Measurements from ENCODE around the gene NOXO1. TPM values are rescaled to one million over a fixed set of nuclear protein-coding genes. Genes with fewer than 3 reads are reported as not detected.

Gene NOXO1
- total and polyA plus RNA-seq, 9 of the 15 experiments (the other 6 are each of a cell fraction or from before 2014, with no cell fraction given), result not detected

- peak; percentile 99 to 100 (median 100) for TF ChIP-seq YY1 (IDR thresholded peaks at IDR 0.05; ENCODE audit: borderline replicate concordance in 1 of 3, control insufficient read depth in 1 of 3, extremely low read depth in 1 of 3, insufficient read depth in 3 of 3, insufficient read length in 1 of 3, insufficient replicate concordance in 2 of 3, low read depth in 1 of 3, low read length in 2 of 3)
- no peak for TF ChIP-seq ZNF764 (CRISPR knock-in tag; IDR thresholded peaks at IDR 0.05; ENCODE audit: low read depth)
- no peak for TF ChIP-seq MCM3 (IDR thresholded peaks at IDR 0.05)
- 0 out of 2 replicates have a peak, but pooled peaks have one; percentile 61 for TF ChIP-seq RBM14 (IDR thresholded peaks at IDR 0.05; ENCODE audit: borderline replicate concordance, insufficient read depth, low read depth, low read length)
- TF ChIP-seq, protein P1, sequence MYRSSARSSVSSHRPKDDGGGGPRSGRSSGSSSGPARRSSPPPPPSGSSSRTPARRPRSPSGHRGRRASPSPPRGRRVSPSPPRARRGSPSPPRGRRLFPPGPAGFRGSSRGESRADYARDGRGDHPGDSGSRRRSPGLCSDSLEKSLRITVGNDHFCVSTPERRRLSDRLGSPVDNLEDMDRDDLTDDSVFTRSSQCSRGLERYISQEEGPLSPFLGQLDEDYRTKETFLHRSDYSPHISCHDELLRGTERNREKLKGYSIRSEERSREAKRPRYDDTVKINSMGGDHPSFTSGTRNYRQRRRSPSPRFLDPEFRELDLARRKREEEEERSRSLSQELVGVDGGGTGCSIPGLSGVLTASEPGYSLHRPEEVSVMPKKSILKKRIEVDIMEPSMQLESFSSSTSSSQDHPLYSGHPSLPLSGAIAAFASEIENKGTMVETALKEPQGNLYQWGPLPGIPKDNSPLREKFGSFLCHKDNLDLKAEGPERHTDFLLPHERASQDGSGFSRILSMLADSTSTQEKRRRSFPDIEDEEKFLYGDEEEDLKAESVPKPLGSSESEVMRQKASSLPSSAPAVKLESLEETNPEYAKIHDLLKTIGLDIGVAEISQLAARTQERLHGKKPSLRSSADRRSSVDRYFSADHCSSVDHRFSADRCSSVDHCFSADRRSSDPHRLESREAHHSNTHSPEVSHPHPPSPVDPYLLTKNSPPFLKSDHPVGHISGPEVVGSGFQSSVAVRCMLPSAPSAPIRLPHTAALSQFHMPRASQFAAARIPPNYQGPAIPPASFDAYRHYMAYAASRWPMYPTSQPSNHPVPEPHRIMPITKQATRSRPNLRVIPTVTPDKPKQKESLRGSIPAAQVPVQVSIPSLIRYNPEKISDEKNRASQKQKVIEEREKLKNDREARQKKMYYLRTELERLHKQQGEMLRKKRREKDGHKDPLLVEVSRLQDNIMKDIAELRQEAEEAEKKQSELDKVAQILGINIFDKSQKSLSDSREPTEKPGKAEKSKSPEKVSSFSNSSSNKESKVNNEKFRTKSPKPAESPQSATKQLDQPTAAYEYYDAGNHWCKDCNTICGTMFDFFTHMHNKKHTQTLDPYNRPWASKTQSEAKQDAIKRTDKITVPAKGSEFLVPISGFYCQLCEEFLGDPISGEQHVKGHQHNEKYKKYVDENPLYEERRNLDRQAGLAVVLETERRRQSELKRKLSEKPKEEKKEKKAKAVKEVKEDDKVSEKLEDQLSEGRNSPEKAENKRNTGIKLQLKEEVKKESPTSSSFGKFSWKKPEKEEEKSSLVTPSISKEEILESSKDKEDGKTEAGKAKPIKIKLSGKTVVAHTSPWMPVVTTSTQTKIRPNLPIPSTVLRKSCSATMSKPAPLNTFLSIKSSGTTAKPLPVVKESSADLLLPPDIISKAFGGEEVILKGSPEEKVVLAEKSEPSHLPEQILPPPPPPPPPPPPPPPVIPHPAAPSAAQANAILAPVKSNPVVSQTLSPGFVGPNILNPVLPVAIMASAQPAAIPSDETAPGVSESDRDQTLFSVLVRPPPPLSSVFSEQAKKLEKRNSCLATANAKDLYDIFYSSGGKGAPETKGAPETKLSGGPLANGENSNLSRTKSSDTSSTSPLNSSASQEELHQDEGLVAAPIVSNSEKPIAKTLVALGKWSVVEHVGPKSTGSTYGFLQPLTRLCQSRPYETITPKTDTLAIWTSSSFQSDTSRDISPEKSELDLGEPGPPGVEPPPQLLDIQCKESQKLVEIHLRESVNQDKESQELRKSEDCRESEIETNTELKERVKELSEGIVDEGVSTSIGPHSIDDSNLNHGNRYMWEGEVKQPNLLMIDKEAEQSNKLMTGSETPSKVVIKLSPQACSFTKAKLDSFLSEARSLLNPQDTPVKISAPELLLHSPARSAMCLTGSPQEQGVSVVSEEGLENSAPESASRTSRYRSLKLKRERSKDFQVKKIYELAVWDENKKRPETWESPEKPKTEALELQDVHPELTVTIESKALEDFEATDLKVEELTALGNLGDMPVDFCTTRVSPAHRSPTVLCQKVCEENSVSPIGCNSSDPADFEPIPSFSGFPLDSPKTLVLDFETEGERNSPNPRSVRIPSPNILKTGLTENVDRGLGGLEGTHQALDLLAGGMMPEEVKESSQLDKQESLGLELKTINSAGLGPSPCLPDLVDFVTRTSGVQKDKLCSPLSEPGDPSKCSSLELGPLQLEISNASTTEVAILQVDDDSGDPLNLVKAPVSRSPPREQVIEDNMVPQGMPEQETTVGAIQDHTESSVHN (IDR thresholded peaks at IDR 0.05; ENCODE audit: borderline replicate concordance in 1 of 2, low read depth in 1 of 2), result no peak
- TF ChIP-seq DIDO1 (tag; IDR thresholded peaks at IDR 0.05; ENCODE audit: low read depth), result peak; percentile 98
- TF ChIP-seq CREBBP (IDR thresholded peaks at IDR 0.05; ENCODE audit: low read depth, low read length), result no peak
- TF ChIP-seq, protein P2, sequence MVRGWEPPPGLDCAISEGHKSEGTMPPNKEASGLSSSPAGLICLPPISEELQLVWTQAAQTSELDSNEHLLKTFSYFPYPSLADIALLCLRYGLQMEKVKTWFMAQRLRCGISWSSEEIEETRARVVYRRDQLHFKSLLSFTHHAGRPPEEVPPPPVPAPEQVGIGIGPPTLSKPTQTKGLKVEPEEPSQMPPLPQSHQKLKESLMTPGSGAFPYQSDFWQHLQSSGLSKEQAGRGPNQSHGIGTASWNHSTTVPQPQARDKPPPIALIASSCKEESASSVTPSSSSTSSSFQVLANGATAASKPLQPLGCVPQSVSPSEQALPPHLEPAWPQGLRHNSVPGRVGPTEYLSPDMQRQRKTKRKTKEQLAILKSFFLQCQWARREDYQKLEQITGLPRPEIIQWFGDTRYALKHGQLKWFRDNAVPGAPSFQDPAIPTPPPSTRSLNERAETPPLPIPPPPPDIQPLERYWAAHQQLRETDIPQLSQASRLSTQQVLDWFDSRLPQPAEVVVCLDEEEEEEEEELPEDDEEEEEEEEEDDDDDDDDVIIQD (CRISPR knock-in tag; IDR thresholded peaks at IDR 0.05), result no peak
- no peak for TF ChIP-seq GATA2 (CRISPR knock-in tag; IDR thresholded peaks at IDR 0.05)
- peak; percentile 61; the same call in 1 of the 2 replicates for TF ChIP-seq KLF1 (tag; IDR thresholded peaks at IDR 0.05)
- no peak for TF ChIP-seq IFI16 (CRISPR knock-in tag; IDR thresholded peaks at IDR 0.05)
- TF ChIP-seq, protein P3, sequence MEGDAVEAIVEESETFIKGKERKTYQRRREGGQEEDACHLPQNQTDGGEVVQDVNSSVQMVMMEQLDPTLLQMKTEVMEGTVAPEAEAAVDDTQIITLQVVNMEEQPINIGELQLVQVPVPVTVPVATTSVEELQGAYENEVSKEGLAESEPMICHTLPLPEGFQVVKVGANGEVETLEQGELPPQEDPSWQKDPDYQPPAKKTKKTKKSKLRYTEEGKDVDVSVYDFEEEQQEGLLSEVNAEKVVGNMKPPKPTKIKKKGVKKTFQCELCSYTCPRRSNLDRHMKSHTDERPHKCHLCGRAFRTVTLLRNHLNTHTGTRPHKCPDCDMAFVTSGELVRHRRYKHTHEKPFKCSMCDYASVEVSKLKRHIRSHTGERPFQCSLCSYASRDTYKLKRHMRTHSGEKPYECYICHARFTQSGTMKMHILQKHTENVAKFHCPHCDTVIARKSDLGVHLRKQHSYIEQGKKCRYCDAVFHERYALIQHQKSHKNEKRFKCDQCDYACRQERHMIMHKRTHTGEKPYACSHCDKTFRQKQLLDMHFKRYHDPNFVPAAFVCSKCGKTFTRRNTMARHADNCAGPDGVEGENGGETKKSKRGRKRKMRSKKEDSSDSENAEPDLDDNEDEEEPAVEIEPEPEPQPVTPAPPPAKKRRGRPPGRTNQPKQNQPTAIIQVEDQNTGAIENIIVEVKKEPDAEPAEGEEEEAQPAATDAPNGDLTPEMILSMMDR (IDR thresholded peaks at IDR 0.05 in 2 of 3, conservative IDR thresholded peaks at IDR 0.05 in 1 of 3; ENCODE audit: insufficient read depth in 2 of 3, low read depth in 1 of 3, low read length in 3 of 3), result peak in 2 of 3 experiments; percentile 15 to 24; a peak in 1 of 6 replicates
- TF ChIP-seq CBX5 (IDR thresholded peaks at IDR 0.05; ENCODE audit: borderline replicate concordance, low read depth), result no peak
Observed at GRCh38 chr16:1971796-1972489, 9.3 kb downstream of the NOXO1 start, which contains the start of gene TBL3 (continued).

All from K562 (cell line).